ENCODE results near the gene CDX2. TPM values are rescaled to one million over a fixed set of nuclear protein-coding genes. Genes with fewer than 3 reads are reported as not detected.

Gene CDX2
- total RNA-seq, 2 experiments from 2014 or later: not detected

DNA sequence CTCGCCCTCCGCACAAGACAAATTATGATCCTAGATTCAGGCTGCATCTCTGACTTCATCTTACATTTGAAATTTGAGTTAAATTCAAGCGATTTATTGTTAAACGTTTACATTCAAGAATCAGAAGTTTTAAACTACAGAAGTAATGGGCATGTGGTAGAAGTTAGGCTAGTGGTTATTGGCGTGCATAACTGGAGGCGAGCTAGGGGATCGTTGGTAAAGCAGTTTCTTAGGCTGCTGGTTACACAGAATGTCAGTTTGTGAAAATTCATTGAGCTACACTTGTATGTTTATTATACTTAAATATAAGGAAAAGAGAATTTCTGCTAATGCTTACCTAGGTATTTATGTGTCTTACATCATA is 733 bp upstream of the CDX2 start:
- ChIA-PET POLR2A (no interaction called here), CTCF (ENCODE audit: unreplicated experiment) (no interaction called here)
- Histone ChIP-seq H3K4me2 (ENCODE audit: low read length) (no peak overlapping the region), H3K4me1 (ENCODE audit: insufficient read depth, low read length, poor library complexity, severe bottlenecking) (no peaks in the 10 kb centered on the region), H3K36me3 (ENCODE audit: insufficient read depth, low read length) (no peaks in the 10 kb centered on the region), H2AFZ (ENCODE audit: low read length) (no peak overlapping the region), H3K4me3 (ENCODE audit: low read depth, low read length, poor library complexity, severe bottlenecking) (no peak overlapping the region), H3K9me2 (ENCODE audit: insufficient read depth, low read length) (no peaks in the 10 kb centered on the region), H3K9me3 (ENCODE audit: low read length) (no peaks in the 10 kb centered on the region), H3K27ac (ENCODE audit: low read depth, low read length, poor library complexity, severe bottlenecking) (no peak overlapping the region), H4K20me1 (ENCODE audit: insufficient read depth, low read length) (no peaks in the 10 kb centered on the region), H3K79me2 (ENCODE audit: insufficient read depth, low read depth, low read length) (no peaks in the 10 kb centered on the region)
- no peak for DNase-seq (ENCODE audit: low spot score)
- TF ChIP-seq CTCF (conservative IDR thresholded peaks at IDR 0.05; ENCODE audit: low read length): no peak
- no peak for TF ChIP-seq EZH2phosphoT487 (IDR thresholded peaks at IDR 0.05; ENCODE audit: borderline replicate concordance, low read depth, low read length)
- BruUV-seq (replicated peaks): no TSS peak
- intact Hi-C loops (cut with micrococcal nuclease; ENCODE audit: unreplicated experiment): no loop called here

DNA sequence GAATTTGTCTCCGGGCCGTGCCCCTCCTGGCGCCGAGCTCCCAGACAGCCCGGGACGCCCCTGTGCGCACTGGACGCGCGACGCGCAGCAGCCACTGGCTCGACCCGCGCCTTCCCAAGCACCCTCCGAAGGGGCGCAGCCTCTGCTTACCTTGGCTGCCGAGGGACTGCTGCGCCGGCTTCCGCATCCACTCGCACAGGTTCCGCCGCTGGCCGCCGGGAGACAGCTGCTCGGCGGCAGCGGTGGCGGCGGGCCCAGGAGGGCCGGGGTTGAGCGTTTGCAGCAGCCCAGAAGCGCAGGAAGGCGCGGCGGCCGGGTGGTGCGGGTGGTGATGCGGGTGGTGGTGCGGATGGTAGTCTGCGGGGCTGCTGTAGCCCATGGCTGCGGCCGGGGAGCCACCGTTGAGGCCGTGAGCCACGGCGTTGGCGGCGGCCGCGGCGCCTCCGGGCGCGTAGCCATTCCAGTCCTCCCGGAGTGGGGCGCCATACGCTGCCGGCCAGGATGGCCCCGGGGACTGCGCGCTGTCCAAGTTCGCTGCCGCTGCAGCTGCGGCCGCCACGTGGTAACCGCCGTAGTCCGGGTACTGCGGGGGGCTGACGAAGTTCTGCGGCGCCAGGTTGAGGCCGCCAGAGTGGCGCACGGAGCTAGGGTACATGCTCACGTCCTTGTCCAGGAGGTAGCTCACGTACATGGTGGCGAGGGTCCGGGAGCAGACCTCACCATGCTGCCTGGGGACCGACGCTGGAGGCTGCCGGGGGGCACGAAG is 616 bp downstream of the CDX2 start:
- Histone ChIP-seq H3K4me1 (ENCODE audit: insufficient read depth, low read length, poor library complexity, severe bottlenecking) (no peaks in the 10 kb centered on the region), H3K79me2 (ENCODE audit: insufficient read depth, low read depth, low read length) (no peaks in the 10 kb centered on the region), H4K20me1 (ENCODE audit: insufficient read depth, low read length) (no peaks in the 10 kb centered on the region), H2AFZ (ENCODE audit: low read length) (no peak overlapping the region), H3K36me3 (ENCODE audit: insufficient read depth, low read length) (no peaks in the 10 kb centered on the region), H3K4me3 (ENCODE audit: low read depth, low read length, poor library complexity, severe bottlenecking) (no peak overlapping the region), H3K27ac (ENCODE audit: low read depth, low read length, poor library complexity, severe bottlenecking) (no peak overlapping the region), H3K4me2 (ENCODE audit: low read length) (no peak overlapping the region), H3K9me2 (ENCODE audit: insufficient read depth, low read length) (no peaks in the 10 kb centered on the region), H3K9me3 (ENCODE audit: low read length) (no peaks in the 10 kb centered on the region)
- BruUV-seq (replicated peaks): no TSS peak
- intact Hi-C loops (cut with micrococcal nuclease; ENCODE audit: unreplicated experiment): no loop called here
- ChIA-PET POLR2A (no interaction called here), CTCF (ENCODE audit: unreplicated experiment) (no interaction called here)
- TF ChIP-seq EZH2phosphoT487 (IDR thresholded peaks at IDR 0.05; ENCODE audit: borderline replicate concordance, low read depth, low read length) (no peak), CTCF (conservative IDR thresholded peaks at IDR 0.05; ENCODE audit: low read length) (no peak)
- no peak for DNase-seq (ENCODE audit: low spot score)

DNA sequence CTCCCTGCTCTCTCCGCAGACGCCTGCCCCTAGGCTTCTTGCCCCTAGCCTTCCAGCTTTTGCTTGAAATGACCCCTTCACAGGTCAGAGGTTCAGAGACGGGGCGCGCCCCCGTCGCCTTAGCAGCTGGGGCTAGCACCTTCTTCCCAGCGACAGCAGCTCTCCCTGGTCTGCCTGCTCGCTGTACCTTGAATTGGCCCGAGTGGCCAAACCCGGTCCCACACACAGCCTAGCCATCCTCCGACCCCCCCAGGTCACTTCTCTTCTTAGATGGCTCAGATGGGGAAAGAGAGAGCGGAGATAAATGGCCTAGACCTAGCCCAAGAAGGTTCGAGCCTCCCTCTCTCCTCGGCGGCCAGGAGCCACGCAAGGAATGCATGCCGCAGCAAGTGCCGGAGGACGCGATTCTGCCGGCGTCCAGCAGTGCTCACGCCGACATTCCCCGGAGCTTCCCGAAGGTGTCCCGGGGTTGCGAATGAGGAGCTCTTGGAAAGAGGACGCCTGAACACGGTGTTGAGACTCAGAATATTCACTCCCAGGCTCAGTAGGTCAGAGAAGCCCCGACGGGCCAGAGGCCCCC is 1.3 kb downstream of the CDX2 start:
- H3K4me2 ChIP-seq (ENCODE audit: low read length): no peak overlapping the region
- no peaks in the 10 kb centered on the region for H3K79me2 ChIP-seq (ENCODE audit: insufficient read depth, low read depth, low read length)
- H3K4me3 ChIP-seq (ENCODE audit: low read depth, low read length, poor library complexity, severe bottlenecking): no peak overlapping the region
- H3K27ac ChIP-seq (ENCODE audit: low read depth, low read length, poor library complexity, severe bottlenecking): no peak overlapping the region
- no TSS peak for BruUV-seq (replicated peaks)
- intact Hi-C loops (cut with micrococcal nuclease; ENCODE audit: unreplicated experiment): no loop called here
- TF ChIP-seq CTCF (conservative IDR thresholded peaks at IDR 0.05; ENCODE audit: low read length): no peak
- TF ChIP-seq EZH2phosphoT487 (IDR thresholded peaks at IDR 0.05; ENCODE audit: borderline replicate concordance, low read depth, low read length): no peak
- POLR2A ChIA-PET: no interaction called here
- CTCF ChIA-PET (ENCODE audit: unreplicated experiment): no interaction called here
- H4K20me1 ChIP-seq (ENCODE audit: insufficient read depth, low read length): no peaks in the 10 kb centered on the region
- no peak overlapping the region for H2AFZ ChIP-seq (ENCODE audit: low read length)
- H3K36me3 ChIP-seq (ENCODE audit: insufficient read depth, low read length): no peaks in the 10 kb centered on the region
- DNase-seq (ENCODE audit: low spot score): no peak
- H3K9me2 ChIP-seq (ENCODE audit: insufficient read depth, low read length): no peaks in the 10 kb centered on the region
- no peaks in the 10 kb centered on the region for H3K9me3 ChIP-seq (ENCODE audit: low read length)
- no peaks in the 10 kb centered on the region for H3K4me1 ChIP-seq (ENCODE audit: insufficient read depth, low read length, poor library complexity, severe bottlenecking)

All from OCI-LY7 (cell line).